Subcutaneous adipose tissue (tissue), 4 donors: Measurements from ENCODE around the gene CCT5. TPM values are rescaled to one million over a fixed set of nuclear protein-coding genes. Genes with fewer than 3 reads are reported as not detected.

ENCODE experiments used
- small RNA-seq: library from RNA; depleted of rRNA; stranded (forward); fragments of <200 nt; gene quantifications from one replicate; pipeline ENCODE3, GENCODE V24; 2016
- total RNA-seq, 4 donors: library from RNA; depleted of rRNA; stranded (reverse); fragments of >200 nt; gene quantifications; one replicate each; pipeline ENCODE4 v1.1.0, GENCODE V29; 2016
- TF ChIP-seq, protein P1 (sequence below): fragments of 450-650 bp; IDR thresholded peaks from one replicate; pipeline ENCODE4 v1.5.1; 2016; ENCODE audit warnings: low read depth, mild to moderate bottlenecking, control low read depth, antibody characterized with exemption, moderate library complexity

Gene CCT5
- total RNA-seq, 4 donors from 2014 or later = 130 to 187 (median 153) TPM

DNA sequence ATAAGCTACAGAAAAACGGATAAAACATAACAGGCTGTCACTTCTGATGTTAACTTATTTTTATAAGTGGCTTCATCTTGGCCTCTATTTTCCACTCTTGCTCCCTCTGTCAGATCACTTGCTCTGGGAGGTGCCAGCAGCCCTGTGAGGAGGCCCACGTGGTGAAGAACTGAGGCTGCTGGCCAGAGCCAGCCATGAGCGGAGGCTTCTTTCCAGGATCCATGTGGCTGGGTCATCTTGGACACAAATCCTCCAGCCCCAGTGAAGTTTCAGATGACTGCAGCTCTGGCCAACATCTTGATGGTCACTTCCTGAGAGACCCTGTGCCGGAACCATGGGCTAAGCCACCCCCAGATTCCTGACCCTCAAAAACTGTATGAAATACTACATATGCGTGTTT is 65.1 kb downstream of the CCT5 start:
- TF ChIP-seq, protein P1, sequence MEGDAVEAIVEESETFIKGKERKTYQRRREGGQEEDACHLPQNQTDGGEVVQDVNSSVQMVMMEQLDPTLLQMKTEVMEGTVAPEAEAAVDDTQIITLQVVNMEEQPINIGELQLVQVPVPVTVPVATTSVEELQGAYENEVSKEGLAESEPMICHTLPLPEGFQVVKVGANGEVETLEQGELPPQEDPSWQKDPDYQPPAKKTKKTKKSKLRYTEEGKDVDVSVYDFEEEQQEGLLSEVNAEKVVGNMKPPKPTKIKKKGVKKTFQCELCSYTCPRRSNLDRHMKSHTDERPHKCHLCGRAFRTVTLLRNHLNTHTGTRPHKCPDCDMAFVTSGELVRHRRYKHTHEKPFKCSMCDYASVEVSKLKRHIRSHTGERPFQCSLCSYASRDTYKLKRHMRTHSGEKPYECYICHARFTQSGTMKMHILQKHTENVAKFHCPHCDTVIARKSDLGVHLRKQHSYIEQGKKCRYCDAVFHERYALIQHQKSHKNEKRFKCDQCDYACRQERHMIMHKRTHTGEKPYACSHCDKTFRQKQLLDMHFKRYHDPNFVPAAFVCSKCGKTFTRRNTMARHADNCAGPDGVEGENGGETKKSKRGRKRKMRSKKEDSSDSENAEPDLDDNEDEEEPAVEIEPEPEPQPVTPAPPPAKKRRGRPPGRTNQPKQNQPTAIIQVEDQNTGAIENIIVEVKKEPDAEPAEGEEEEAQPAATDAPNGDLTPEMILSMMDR = no peak

Small RNA genes lying within 50 kb of the gene (small RNA-seq; reads per million reads assigned to genes)
- gene RF00019 = 0.49 reads per million

Other genes with a start within 250 kb of the CCT5 start
- 10 to 100 TPM; 10.0 to 28.7 (median 19.7) TPM for gene ATPSCKMT, start 392 bp upstream of the CCT5 start, total RNA-seq
- gene CMBL, start 57.6 kb downstream of the CCT5 start, total RNA-seq = 10 to 100 TPM in 3 of 4 donors, 1 to 10 TPM in 1; 8.5 to 19.9 (median 14.6) TPM
- 100 to 1,000 TPM in 3 of 4 donors, 10 to 100 TPM in 1; 80.1 to 136 (median 108) TPM for gene MARCHF6, start 103.4 kb downstream of the CCT5 start, total RNA-seq
- 1 to 10 TPM in 1 of 4 donors, not detected in 3; 1.1 TPM for gene ROPN1L, start 191.6 kb downstream of the CCT5 start, total RNA-seq